DND-41 (cell line): Measurements from ENCODE around the gene CDKN2B.

ENCODE experiments used
- ATAC-seq: fragments of 200-7000 bp; cut with Tn5 transposase; 3 replicates; pipeline ENCODE4 v1.9.1; 2021; ENCODE audit warnings: low read depth; ENCODE audit not compliant: insufficient read depth
- DNase-seq: peaks from one replicate; pipeline ENCODE4 v3.0.0-alpha.2; 2020
- H2AFZ ChIP-seq: 2 replicates; pipeline ENCODE4 v1.6.0; 2012; ENCODE audit warnings: low read depth, low read length
- H3K27ac ChIP-seq: 2 replicates; pipeline ENCODE4 v1.5.1; 2012; ENCODE audit warnings: low read length, inconsistent platforms
- H3K27me3 ChIP-seq: fragments of 200-600 bp; sonication (generic); 2 replicates; pipeline ENCODE4 v1.6.0; 2012; ENCODE audit warnings: low read length, mild to moderate bottlenecking, inconsistent platforms; ENCODE audit not compliant: insufficient read depth, poor library complexity
- H3K36me3 ChIP-seq: 2 replicates; pipeline ENCODE4 v1.5.1; 2012; ENCODE audit warnings: low read length, inconsistent platforms; ENCODE audit not compliant: insufficient read depth
- H3K4me1 ChIP-seq: 2 replicates; pipeline ENCODE4 v1.5.1; 2012; ENCODE audit warnings: mild to moderate bottlenecking, low read length; ENCODE audit not compliant: insufficient read depth
- H3K4me2 ChIP-seq: 2 replicates; pipeline ENCODE4 v1.6.0; 2012; ENCODE audit warnings: mild to moderate bottlenecking, moderate library complexity, low read length, inconsistent platforms; ENCODE audit not compliant: insufficient read depth
- H3K4me3 ChIP-seq, 2 experiments: fragments of 200-600 bp in 1 of 2; shearing (Covaris generic) in 1 of 2; 2 replicates each; pipeline ENCODE4 v1.5.1; 2012 to 2016; ENCODE audit warnings: inconsistent platforms in 2 of 2, low read length in 2 of 2, mild to moderate bottlenecking in 2 of 2, low read depth in 1 of 2, moderate library complexity in 1 of 2
- H3K79me2 ChIP-seq: 2 replicates; pipeline ENCODE4 v1.6.0; 2012; ENCODE audit warnings: low read length, inconsistent platforms; ENCODE audit not compliant: insufficient read depth
- H3K9ac ChIP-seq: 2 replicates; pipeline ENCODE4 v1.6.0; 2012; ENCODE audit warnings: low read depth, mild to moderate bottlenecking, inconsistent platforms, low read length, moderate library complexity
- H3K9me3 ChIP-seq: 2 replicates; pipeline ENCODE4 v1.5.1; 2012; ENCODE audit warnings: low read length, moderate library complexity, mild to moderate bottlenecking, inconsistent platforms; ENCODE audit not compliant: insufficient read depth, severe bottlenecking
- H4K20me1 ChIP-seq: 2 replicates; pipeline ENCODE4 v1.6.0; 2012; ENCODE audit warnings: low read length; ENCODE audit not compliant: insufficient read depth
- CTCF ChIP-seq: IDR thresholded peaks from 2 replicates; pipeline ENCODE4 v1.5.1; 2012; ENCODE audit warnings: borderline replicate concordance, low read length, moderate library complexity, mild to moderate bottlenecking; ENCODE audit not compliant: poor library complexity, severe bottlenecking; ENCODE audit errors: extremely low read depth
- EZH2 ChIP-seq: IDR thresholded peaks from 3 replicates; pipeline ENCODE4 v1.6.1; 2012; ENCODE audit warnings: borderline replicate concordance, low read depth, mild to moderate bottlenecking, moderate library complexity, low read length, inconsistent platforms; ENCODE audit not compliant: severe bottlenecking

CDKN2B gene

DNA sequence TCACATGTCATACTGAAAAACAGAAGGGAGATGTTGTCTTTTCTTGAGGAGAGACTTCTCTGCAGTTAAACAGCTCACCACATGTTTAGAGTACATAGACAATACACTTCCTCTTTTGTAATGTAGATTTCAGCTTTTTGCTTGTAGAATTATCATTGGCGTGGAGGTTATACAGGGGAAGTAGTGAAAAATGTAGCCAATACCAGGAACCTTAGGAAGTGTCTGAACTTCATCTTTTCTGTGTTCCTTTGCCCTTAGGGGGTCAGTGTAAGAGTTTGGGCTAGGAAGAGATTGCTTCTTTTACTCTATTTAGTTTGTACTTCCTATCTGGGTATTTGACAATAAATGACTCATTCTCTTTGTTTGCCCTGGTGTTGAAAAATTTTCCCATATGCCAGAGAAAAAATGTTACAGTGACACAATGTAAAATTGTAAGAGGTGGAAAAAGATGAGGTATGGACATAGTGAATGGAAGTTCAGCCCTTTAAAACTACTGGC lies 21.0 kb upstream of the CDKN2B start:
- Histone ChIP-seq H3K27ac (no peak overlapping the region), H3K27me3 (no peaks in the 10 kb centered on the region), H3K79me2 (peaks cover 52% of the 10 kb centered on the region), H3K4me2 (no peak overlapping the region), H3K9me3 (no peaks in the 10 kb centered on the region), H3K36me3 (peaks cover 51% of the 10 kb centered on the region), H4K20me1 (peaks cover 16% of the 10 kb centered on the region), H3K9ac (no peak overlapping the region), H2AFZ (no peak overlapping the region), H3K4me3 (no peak overlapping the region), H3K4me1 (peaks cover 17% of the 10 kb centered on the region)
- no peak for DNase-seq
- ATAC-seq = no peak
- TF ChIP-seq CTCF (no peak), EZH2 (no peak)

DNA sequence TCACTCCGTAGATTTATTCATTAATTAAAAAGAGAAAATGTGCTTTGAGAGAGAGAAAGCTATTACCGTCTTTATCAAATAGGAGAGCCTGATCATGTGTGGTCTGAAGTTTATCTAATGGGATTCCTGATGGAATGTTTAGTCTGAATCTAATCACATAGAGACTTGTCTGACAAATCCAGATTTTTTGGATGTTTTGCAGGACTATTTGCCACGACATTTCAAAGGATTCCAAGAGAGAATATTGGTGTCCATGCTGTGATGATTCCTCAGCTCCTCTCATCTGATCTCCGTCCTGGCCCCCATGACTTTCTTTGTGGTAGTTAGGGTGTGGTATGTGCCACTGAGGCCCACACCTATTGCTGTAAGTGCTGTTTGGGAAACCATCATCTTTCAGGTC lies 20.1 kb upstream of the CDKN2B start:
- ATAC-seq (no peak), DNase-seq (no peak)
- TF ChIP-seq CTCF = no peak
- no peak overlapping the region for H2AFZ ChIP-seq
- peaks cover 25% of the 10 kb centered on the region for H4K20me1 ChIP-seq
- H3K79me2 ChIP-seq = peaks cover 60% of the 10 kb centered on the region
- no peaks in the 10 kb centered on the region for H3K9me3 ChIP-seq
- no peaks in the 10 kb centered on the region for H3K27me3 ChIP-seq
- no peak overlapping the region for H3K4me2 ChIP-seq
- H3K27ac ChIP-seq = no peak overlapping the region
- H3K36me3 ChIP-seq = peaks cover 60% of the 10 kb centered on the region
- peaks cover 8% of the 10 kb centered on the region for H3K4me1 ChIP-seq
- H3K9ac ChIP-seq = no peak overlapping the region
- no peak overlapping the region for H3K4me3 ChIP-seq

GRCh38 chr9:22028394-22028793 lies 19.3 kb upstream of the CDKN2B start:
- Histone ChIP-seq H3K4me2 (no peak overlapping the region), H3K4me1 (no peaks in the 10 kb centered on the region)

More at GRCh38 chr9:22028394-22028793, 19.3 kb upstream of the CDKN2B start:
- peaks cover 68% of the 10 kb centered on the region for H3K79me2 ChIP-seq
- DNase-seq (no peak), ATAC-seq (no peak)
- no peak overlapping the region for H3K27ac ChIP-seq
- H3K36me3 ChIP-seq = peaks cover 57% of the 10 kb centered on the region
- TF ChIP-seq CTCF (no peak), EZH2 (no peak)
- H3K9ac ChIP-seq = no peak overlapping the region
- peaks cover 32% of the 10 kb centered on the region for H4K20me1 ChIP-seq
- H3K4me3 ChIP-seq = no peak overlapping the region
- H2AFZ ChIP-seq = no peak overlapping the region
- H3K9me3 ChIP-seq = no peaks in the 10 kb centered on the region
- H3K27me3 ChIP-seq = no peaks in the 10 kb centered on the region
